Activated B cell treated with CpG ODN at 0.5 μM for 24 hours (primary cell): Measurements from ENCODE around the gene RFX4. TPM values are rescaled to one million over a fixed set of nuclear protein-coding genes. Genes with fewer than 3 reads are reported as not detected.

Source experiments
- ATAC-seq: fragments of 200-7000 bp; cut with Tn5 transposase; one replicate; pipeline ENCODE4 v1.10.0; 2021; ENCODE audit warnings: low read depth, mild to moderate bottlenecking, moderate library complexity
- CTCF ChIA-PET: fragments of 350-600 bp; sonication (Branson Sonifier 250); formaldehyde crosslinking; loops from one replicate; lab custom pipeline; 2021; ENCODE audit warnings: antibody characterized with exemption; lab: Charles Lee
- POLR2A ChIA-PET: fragments of 350-600 bp; sonication (Branson Sonifier 250); formaldehyde crosslinking; loops from one replicate; lab custom pipeline; 2021; ENCODE audit warnings: antibody characterized with exemption; lab: Charles Lee
- DNase-seq: peaks from one replicate; pipeline ENCODE4 v3.0.0; 2022
- H3K27ac Mint-ChIP-seq: one replicate; pipeline ENCODE4 v1.8.0; 2020; ENCODE audit warnings: mixed read lengths
- H3K27me3 Mint-ChIP-seq: one replicate; pipeline ENCODE4 v1.8.0; 2021; ENCODE audit warnings: mixed read lengths
- H3K36me3 Mint-ChIP-seq: one replicate; pipeline ENCODE4 v1.8.0; 2021; ENCODE audit warnings: low read depth, mixed read lengths
- H3K4me1 Mint-ChIP-seq: one replicate; pipeline ENCODE4 v1.8.0; 2021; ENCODE audit warnings: mixed read lengths
- H3K4me3 Mint-ChIP-seq: one replicate; pipeline ENCODE4 v1.8.0; 2020; ENCODE audit warnings: mild to moderate bottlenecking, mixed read lengths
- H3K9me3 Mint-ChIP-seq: one replicate; pipeline ENCODE4 v1.8.0; 2020; ENCODE audit warnings: mixed read lengths
- intact Hi-C: fragments of 100-400 bp; cut with micrococcal nuclease; formaldehyde crosslinking; loops from one replicate; pipeline ENCODE4 v1.15.1; 2024
- total RNA-seq: library from RNA; stranded (reverse); gene quantifications from 2 replicates; pipeline ENCODE4 v1.2.3, GENCODE V29; 2022
- TF ChIP-seq, protein P1 (sequence below): fragments of 200-600 bp; IDR thresholded peaks from one replicate; pipeline ENCODE4 v1.8.0; 2022; ENCODE audit warnings: antibody characterized with exemption, mild to moderate bottlenecking

Gene RFX4
- total RNA-seq, 1 donor from 2014 or later = not detected

GRCh38 chr12:106634206-106634605 lies 51.4 kb downstream of the RFX4 start:
- no peak for DNase-seq

GRCh38 chr12:106643000-106643399 lies 60.2 kb downstream of the RFX4 start:
- intact Hi-C loops = no loop called here
- H3K27ac Mint-ChIP-seq = no peak overlapping the region
- H3K4me3 Mint-ChIP-seq = no peak overlapping the region
- no peak for DNase-seq
- TF ChIP-seq, protein P1, sequence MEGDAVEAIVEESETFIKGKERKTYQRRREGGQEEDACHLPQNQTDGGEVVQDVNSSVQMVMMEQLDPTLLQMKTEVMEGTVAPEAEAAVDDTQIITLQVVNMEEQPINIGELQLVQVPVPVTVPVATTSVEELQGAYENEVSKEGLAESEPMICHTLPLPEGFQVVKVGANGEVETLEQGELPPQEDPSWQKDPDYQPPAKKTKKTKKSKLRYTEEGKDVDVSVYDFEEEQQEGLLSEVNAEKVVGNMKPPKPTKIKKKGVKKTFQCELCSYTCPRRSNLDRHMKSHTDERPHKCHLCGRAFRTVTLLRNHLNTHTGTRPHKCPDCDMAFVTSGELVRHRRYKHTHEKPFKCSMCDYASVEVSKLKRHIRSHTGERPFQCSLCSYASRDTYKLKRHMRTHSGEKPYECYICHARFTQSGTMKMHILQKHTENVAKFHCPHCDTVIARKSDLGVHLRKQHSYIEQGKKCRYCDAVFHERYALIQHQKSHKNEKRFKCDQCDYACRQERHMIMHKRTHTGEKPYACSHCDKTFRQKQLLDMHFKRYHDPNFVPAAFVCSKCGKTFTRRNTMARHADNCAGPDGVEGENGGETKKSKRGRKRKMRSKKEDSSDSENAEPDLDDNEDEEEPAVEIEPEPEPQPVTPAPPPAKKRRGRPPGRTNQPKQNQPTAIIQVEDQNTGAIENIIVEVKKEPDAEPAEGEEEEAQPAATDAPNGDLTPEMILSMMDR = no peak
- no peaks in the 10 kb centered on the region for H3K4me1 Mint-ChIP-seq
- POLR2A ChIA-PET = no interaction called here
- H3K9me3 Mint-ChIP-seq = no peaks in the 10 kb centered on the region
- CTCF ChIA-PET = no interaction called here
- no peaks in the 10 kb centered on the region for H3K36me3 Mint-ChIP-seq
- H3K27me3 Mint-ChIP-seq = peaks cover 20% of the 10 kb centered on the region
- ATAC-seq = no peak

More at GRCh38 chr12:106634206-106634605, 51.4 kb downstream of the RFX4 start:
- H3K4me1 Mint-ChIP-seq = no peaks in the 10 kb centered on the region
- POLR2A ChIA-PET = no interaction called here
- intact Hi-C loops = no loop called here
- peaks cover 9% of the 10 kb centered on the region for H3K27me3 Mint-ChIP-seq
- H3K36me3 Mint-ChIP-seq = no peaks in the 10 kb centered on the region
- no peak for ATAC-seq
- H3K9me3 Mint-ChIP-seq = no peaks in the 10 kb centered on the region
- TF ChIP-seq, protein P1 = no peak
- CTCF ChIA-PET = no interaction called here
- no peak overlapping the region for H3K4me3 Mint-ChIP-seq
- H3K27ac Mint-ChIP-seq = no peak overlapping the region

DNA sequence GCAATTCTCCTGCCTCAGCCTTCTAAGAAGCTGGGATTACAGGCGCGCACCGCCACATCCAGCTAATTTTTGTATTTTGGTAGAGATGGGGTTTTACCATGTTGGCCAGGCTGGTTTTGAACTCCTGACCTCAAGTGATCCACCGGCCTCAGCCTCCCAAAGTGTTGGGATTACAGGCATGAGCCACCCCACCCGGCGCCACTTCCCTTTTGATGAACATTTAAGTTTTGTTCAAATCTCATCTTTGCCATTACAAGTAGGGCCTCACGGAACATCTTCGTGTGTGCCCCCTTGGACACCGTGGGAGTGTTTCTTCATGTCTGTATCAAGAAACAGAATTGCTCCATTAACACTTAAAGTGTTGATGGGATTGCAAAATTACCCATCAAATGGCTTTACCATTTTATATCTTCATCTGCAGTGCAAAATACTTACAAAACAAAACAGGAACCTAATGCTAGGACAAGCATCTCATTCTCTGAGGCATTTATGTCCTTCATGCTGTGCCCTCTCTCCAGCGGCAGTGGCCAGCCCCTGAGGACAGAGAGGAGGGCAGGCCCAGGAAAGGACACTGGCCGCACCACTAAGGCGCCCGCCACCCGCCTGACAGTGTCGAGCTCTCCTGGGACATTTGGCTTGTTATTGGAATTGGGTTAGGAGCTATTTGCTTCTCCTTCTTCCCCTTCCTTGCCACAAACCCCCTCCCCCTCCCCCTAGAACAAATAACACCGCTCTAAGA lies 61.7 kb downstream of the RFX4 start:
- Mint-ChIP-seq H3K36me3 (no peaks in the 10 kb centered on the region), H3K4me1 (no peaks in the 10 kb centered on the region), H3K27me3 (peaks cover 20% of the 10 kb centered on the region), H3K9me3 (no peaks in the 10 kb centered on the region), H3K4me3 (no peak overlapping the region), H3K27ac (no peak overlapping the region)
- TF ChIP-seq, protein P1 = no peak
- intact Hi-C loops = no loop called here
- no peak for ATAC-seq
- CTCF ChIA-PET = no interaction called here
- no peak for DNase-seq
- POLR2A ChIA-PET = no interaction called here

DNA sequence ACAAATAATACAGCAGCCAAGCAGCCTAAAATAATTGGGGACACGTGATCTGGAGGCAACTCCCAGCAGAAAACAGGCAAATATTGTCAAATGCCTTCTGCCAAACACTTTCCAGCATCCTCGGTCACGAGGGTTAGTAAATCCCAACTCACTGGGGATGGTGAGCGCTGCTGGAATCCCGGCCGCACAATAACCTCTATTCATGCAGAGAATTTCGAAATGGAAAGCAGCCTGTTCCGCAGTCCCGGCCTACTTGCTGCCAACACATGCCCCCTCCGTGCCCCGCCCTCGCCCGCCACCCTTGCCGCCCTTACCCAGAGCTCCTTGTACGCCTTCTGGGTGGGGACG lies 62.2 kb downstream of the RFX4 start:
- no peaks in the 10 kb centered on the region for H3K36me3 Mint-ChIP-seq
- ATAC-seq = no peak
- ChIA-PET CTCF (no interaction called here), POLR2A (no interaction called here)
- H3K9me3 Mint-ChIP-seq = no peaks in the 10 kb centered on the region
- no peak overlapping the region for H3K4me3 Mint-ChIP-seq
- no peaks in the 10 kb centered on the region for H3K4me1 Mint-ChIP-seq
- TF ChIP-seq, protein P1 = no peak
- H3K27ac Mint-ChIP-seq = no peak overlapping the region
- no peak for DNase-seq
- peaks cover 21% of the 10 kb centered on the region for H3K27me3 Mint-ChIP-seq
- intact Hi-C loops = no loop called here

GRCh38 chr12:106645465-106646330 lies 62.9 kb downstream of the RFX4 start:
- H3K27ac Mint-ChIP-seq = no peak overlapping the region
- H3K36me3 Mint-ChIP-seq = no peaks in the 10 kb centered on the region
- peaks cover 19% of the 10 kb centered on the region for H3K27me3 Mint-ChIP-seq
- DNase-seq (no peak), ATAC-seq (no peak)
- H3K4me1 Mint-ChIP-seq = no peaks in the 10 kb centered on the region
- no peaks in the 10 kb centered on the region for H3K9me3 Mint-ChIP-seq
- TF ChIP-seq, protein P1 = no peak
- intact Hi-C loops = no loop called here
- ChIA-PET POLR2A (no interaction called here), CTCF (no interaction called here)
- no peak overlapping the region for H3K4me3 Mint-ChIP-seq
